Tibial nerve (tissue), 4 donors: ENCODE data around the gene CASZ1. TPM values are rescaled to one million over a fixed set of nuclear protein-coding genes. Genes with fewer than 3 reads are reported as not detected.

ENCODE experiments used
- DNase-seq, 2 donors: peaks; one replicate each; pipeline ENCODE4 v3.0.0-alpha.2; 2019; ENCODE audit warnings: low spot score in 2 of 2
- H3K27ac ChIP-seq, 4 donors: fragments of 200-600 bp; sonication (generic) in 3 of 4; one replicate each; pipeline ENCODE4 v1.5.1; 2017 to 2019; ENCODE audit warnings: mild to moderate bottlenecking in 1 of 4
- H3K27me3 ChIP-seq, 2 donors: fragments of 200-600 bp; sonication (generic) in 1 of 2; one replicate each; pipeline versions ENCODE4 v1.5.1 to v1.6.0; 2017 to 2019
- H3K36me3 ChIP-seq, 3 donors: fragments of 200-600 bp; sonication (generic); one replicate each; pipeline ENCODE4 v1.5.1; 2018 to 2019
- H3K4me1 ChIP-seq, 4 donors: fragments of 200-600 bp; sonication (generic) in 3 of 4; one replicate each; pipeline ENCODE4 v1.5.1; 2017 to 2019
- H3K4me3 ChIP-seq, 4 donors: fragments of 200-600 bp; sonication (generic) in 3 of 4; one replicate each; pipeline ENCODE4 v1.5.1; 2017 to 2019; ENCODE audit warnings: mild to moderate bottlenecking in 1 of 4, moderate library complexity in 1 of 4
- H3K9me3 ChIP-seq, 4 donors: fragments of 200-600 bp; sonication (generic) in 3 of 4; one replicate each; pipeline ENCODE4 v1.5.1; 2017 to 2019
- CTCF ChIP-seq, 5 experiments: fragments of 200-600 bp in 3 of 5; fragments of 450-650 bp in 2 of 5; sonication (generic) in 3 of 5; IDR thresholded peaks; one replicate each; pipeline ENCODE4 v1.5.1; 2016 to 2019; ENCODE audit warnings: antibody characterized with exemption in 5 of 5, mild to moderate bottlenecking in 3 of 5, moderate library complexity in 2 of 5
- EP300 ChIP-seq, 2 donors: sonication (generic); formaldehyde crosslinking; IDR thresholded peaks; one replicate each; pipeline ENCODE4 v1.6.1; 2017; ENCODE audit warnings: antibody characterized with exemption in 2 of 2, mild to moderate bottlenecking in 1 of 2
- POLR2A ChIP-seq, 2 donors: fragments of 450-650 bp; IDR thresholded peaks; one replicate each; pipeline ENCODE4 v1.6.1; 2017; ENCODE audit warnings: antibody characterized with exemption in 2 of 2, mild to moderate bottlenecking in 2 of 2, moderate library complexity in 2 of 2
- WGBS, 2 donors: methylation state at CpG; one replicate each; pipeline ENCODE4 v1.1.5; 2018; 5-methylcytosine and 5-hydroxymethylcytosine counted together
- total RNA-seq, 4 donors: library from RNA; depleted of rRNA; stranded (reverse); fragments of >200 nt; gene quantifications; one replicate each; pipeline ENCODE4 v1.1.0, GENCODE V29; 2016

CASZ1 gene
- total RNA-seq, 4 donors from 2014 or later: 1.7 to 7.5 (median 5.1) TPM

DNA sequence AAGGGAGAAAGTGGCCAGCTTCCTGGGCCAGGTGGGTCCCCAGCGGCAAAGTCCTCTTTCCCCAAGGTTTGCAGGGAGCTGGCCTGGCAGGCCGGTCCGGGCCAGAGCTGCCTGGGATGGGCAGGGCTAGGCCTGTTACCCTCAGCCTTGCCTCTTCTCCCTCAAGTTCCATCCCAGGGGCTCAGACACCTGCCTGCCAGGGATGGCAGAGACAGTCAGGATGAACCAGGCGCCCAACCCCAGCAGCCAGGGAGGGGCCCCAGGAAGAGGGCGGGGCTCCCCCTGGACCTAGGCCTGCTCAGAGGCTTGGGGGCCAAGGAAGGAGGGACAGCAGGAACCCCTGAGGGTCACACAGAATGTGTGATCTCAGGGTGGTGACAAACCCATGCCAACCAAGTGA lies 120.6 kb downstream of the CASZ1 start:
- Histone ChIP-seq H3K4me3 (no peak overlapping the region), H3K27ac (no peak overlapping the region), H3K4me1 (peaks cover 0 to 7% (median 0%) of the 10 kb centered on the region in 4 donors), H3K36me3 (no peaks in the 10 kb centered on the region), H3K27me3 (peaks cover 0 to 30% of the 10 kb centered on the region in 2 donors), H3K9me3 (no peaks in the 10 kb centered on the region)
- 80 to 100% methylated on average over 1 to 2 of the region's 5 CpGs for WGBS, 2 donors
- TF ChIP-seq EP300 (IDR thresholded peaks at IDR 0.05): no peak
- TF ChIP-seq POLR2A (IDR thresholded peaks at IDR 0.05): no peak
- no peak for DNase-seq

- H3K36me3 ChIP-seq: no peaks in the 10 kb centered on the region
- H3K4me1 ChIP-seq: peaks cover 0 to 6% (median 0%) of the 10 kb centered on the region in 4 donors
- DNase-seq: no peak
- H3K27me3 ChIP-seq: peaks cover 0 to 38% of the 10 kb centered on the region in 2 donors
- no peak overlapping the region for H3K4me3 ChIP-seq
- 80 to 84% methylated on average over 25 of the region's 29 CpGs for WGBS, 2 donors
- no peak for TF ChIP-seq POLR2A (IDR thresholded peaks at IDR 0.05)
- TF ChIP-seq CTCF (IDR thresholded peaks at IDR 0.05): no peak
- no peak for TF ChIP-seq EP300 (IDR thresholded peaks at IDR 0.05)
- H3K9me3 ChIP-seq: no peaks in the 10 kb centered on the region
- H3K27ac ChIP-seq: no peak overlapping the region
These were observed 121.5 kb downstream of the CASZ1 start for GRCh38 chr1:10674700-10675609.

DNA sequence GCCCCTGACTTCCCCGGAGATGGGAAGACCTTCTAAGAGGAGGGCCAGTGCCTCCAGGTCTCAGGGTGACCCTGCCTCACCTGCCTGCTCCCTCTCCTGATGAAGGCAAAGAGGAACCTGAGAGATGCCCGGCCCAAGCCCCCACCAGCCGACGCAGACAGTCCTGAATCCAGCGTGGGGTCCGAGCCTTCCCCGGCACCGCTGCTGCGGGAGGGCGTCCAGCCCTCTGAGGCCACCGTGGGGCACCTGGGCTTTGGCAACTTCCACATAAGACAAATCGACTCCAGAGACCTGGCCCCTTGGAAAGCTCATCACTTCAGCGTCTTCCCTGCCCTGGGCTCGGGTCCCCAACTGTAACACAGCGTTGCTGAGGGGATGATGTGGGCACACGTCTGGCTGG lies 122.2 kb downstream of the CASZ1 start:
- no peak for TF ChIP-seq POLR2A (IDR thresholded peaks at IDR 0.05)
- no peaks in the 10 kb centered on the region for H3K9me3 ChIP-seq
- H3K27me3 ChIP-seq: peaks cover 0 to 38% of the 10 kb centered on the region in 2 donors
- H3K4me1 ChIP-seq: no peaks in the 10 kb centered on the region
- no peak overlapping the region for H3K27ac ChIP-seq
- 89 to 92% methylated on average over 5 to 16 of the region's 16 CpGs for WGBS, 2 donors
- no peaks in the 10 kb centered on the region for H3K36me3 ChIP-seq
- no peak overlapping the region for H3K4me3 ChIP-seq
- DNase-seq: no peak

DNA sequence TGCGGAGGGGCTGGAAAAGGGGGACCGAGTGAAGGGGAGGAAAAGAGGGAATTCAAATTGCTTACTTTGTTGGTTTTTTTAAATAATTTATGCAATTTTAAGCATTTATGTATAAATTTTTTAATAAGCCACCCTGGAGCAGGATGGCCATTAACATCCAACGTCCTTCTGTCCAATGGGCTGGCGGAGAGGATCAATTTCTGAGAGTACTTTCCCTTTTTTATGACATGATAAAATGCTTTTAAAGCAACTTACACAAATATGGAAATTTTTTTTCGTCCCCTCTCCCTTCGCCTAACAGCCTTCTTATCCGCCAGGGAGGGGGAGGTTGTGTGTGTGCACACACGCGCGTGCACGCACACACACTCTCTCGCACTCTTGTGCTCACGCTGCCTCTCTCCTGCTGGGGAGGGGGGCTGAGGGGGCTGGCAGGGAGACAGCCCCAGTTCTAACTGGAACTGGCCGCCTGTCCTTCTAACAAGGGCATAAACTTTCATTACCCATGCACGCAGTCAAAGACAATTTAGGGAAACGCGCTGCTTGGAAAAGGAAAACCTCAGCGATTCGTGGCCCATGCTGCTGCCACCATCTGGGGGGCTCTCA lies 123.2 kb downstream of the CASZ1 start:
- no peak overlapping the region for H3K4me3 ChIP-seq
- no peak for TF ChIP-seq EP300 (IDR thresholded peaks at IDR 0.05)
- no peak for TF ChIP-seq CTCF (IDR thresholded peaks at IDR 0.05)
- no peak for TF ChIP-seq POLR2A (IDR thresholded peaks at IDR 0.05)
- peaks cover 0 to 3% (median 0%) of the 10 kb centered on the region in 4 donors for H3K4me1 ChIP-seq
- DNase-seq: no peak
- no peak overlapping the region for H3K27ac ChIP-seq
- H3K36me3 ChIP-seq: no peaks in the 10 kb centered on the region
- peaks cover 0 to 38% of the 10 kb centered on the region in 2 donors for H3K27me3 ChIP-seq
- no peaks in the 10 kb centered on the region for H3K9me3 ChIP-seq
- 68 to 74% methylated on average over 18 to 19 of the region's 19 CpGs for WGBS, 2 donors

DNA sequence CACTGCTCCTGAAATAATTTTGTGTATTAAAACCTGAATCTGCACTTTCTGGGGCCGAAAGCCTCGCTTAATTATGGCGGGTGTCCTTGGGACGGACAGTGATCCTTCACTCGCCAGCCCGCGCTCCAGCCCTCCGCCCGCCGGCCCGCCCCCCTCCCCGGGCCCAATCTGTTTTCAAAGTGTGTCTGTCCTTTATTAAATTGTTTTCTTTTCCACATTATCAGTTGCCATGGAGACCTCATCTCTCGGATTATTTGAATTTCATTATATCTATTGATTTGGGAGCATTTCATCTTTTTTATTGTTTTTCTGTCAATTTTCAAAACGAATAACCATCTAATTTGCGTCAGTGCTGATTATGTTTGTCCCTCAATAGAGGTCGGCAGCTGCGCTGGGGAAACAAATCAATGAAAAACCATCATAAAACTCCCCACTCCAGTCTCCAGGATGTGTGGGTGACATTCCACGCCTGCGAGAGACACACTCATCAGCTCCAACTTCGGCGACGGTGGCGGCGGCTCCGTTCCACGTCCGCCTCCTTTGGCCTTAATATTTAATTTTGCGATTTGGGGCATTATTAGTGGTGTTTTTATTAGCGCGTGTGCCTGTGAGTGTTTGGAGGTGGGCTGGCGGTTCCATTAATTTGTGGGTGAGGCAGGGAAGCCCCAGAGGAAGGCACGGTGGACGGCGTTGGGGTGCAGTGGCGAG lies 123.9 kb downstream of the CASZ1 start:
- WGBS, 2 donors: 60 to 67% methylated on average over 35 of the region's 35 CpGs
- Histone ChIP-seq H3K27ac (no peak overlapping the region), H3K36me3 (no peaks in the 10 kb centered on the region), H3K4me3 (no peak overlapping the region), H3K4me1 (peaks cover 0 to 3% (median 0%) of the 10 kb centered on the region in 4 donors), H3K27me3 (peaks cover 0 to 38% of the 10 kb centered on the region in 2 donors), H3K9me3 (no peaks in the 10 kb centered on the region)
- no peak for DNase-seq
- no peak for TF ChIP-seq EP300 (IDR thresholded peaks at IDR 0.05)
- no peak for TF ChIP-seq POLR2A (IDR thresholded peaks at IDR 0.05)
- TF ChIP-seq CTCF (IDR thresholded peaks at IDR 0.05): no peak
